ENCODE measurements around the gene EPHB1.

Gene EPHB1

DNA sequence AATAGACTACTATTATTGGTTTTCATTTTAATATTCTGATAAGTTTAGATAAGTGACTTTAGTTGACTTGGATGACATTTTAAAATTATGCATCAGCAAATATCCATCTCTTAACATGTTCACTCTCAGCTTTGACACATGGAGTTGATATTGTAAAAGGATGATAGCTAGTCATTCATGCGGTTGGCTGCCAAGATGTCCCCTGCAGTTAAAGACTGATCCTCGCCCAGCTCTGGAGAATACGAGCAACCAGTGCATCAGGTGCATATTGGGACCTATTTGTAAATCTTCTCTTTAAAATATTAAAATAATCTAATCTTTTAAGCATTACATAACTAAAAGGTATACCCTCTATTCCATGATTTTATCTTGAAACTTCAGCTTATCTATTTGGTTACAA is 41.9 kb downstream of the EPHB1 start:
- H3K4me3 ChIP-seq (ENCODE audit: low read length), result no peak overlapping the region
- DNase-seq (ENCODE audit: low read depth, low spot score), result no peak

GRCh38 chr3:134838599-134838998 is 43.5 kb downstream of the EPHB1 start:
- H3K4me3 ChIP-seq (ENCODE audit: low read length), result no peak overlapping the region
- no peak for DNase-seq (ENCODE audit: low read depth, low spot score)

DNA sequence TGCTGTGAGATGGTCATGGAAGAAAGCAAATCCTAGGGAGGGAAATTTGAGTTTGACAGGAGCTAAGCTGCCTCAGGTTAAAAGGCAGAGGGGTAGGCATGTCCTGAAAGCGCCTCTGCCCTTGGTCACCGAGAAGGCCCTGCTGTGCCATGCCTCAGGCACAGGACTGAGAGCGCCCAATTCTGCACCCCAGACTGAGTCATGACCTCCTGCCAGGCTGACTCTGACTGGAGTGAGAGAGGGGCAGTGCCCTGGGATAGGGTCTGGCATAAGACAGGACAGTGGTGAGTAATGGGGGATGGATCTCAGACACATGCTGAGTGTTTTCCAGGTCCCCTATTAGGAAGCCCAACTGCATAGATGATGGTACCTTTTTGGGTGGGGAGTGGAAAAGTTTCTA is 44.4 kb downstream of the EPHB1 start:
- DNase-seq (ENCODE audit: low read depth, low spot score), result no peak
- no peak overlapping the region for H3K4me3 ChIP-seq (ENCODE audit: low read length)

GRCh38 chr3:134839990-134840389 is 44.9 kb downstream of the EPHB1 start:
- no peak for DNase-seq (ENCODE audit: low read depth, low spot score)
- H3K4me3 ChIP-seq (ENCODE audit: low read length), result no peak overlapping the region

DNA sequence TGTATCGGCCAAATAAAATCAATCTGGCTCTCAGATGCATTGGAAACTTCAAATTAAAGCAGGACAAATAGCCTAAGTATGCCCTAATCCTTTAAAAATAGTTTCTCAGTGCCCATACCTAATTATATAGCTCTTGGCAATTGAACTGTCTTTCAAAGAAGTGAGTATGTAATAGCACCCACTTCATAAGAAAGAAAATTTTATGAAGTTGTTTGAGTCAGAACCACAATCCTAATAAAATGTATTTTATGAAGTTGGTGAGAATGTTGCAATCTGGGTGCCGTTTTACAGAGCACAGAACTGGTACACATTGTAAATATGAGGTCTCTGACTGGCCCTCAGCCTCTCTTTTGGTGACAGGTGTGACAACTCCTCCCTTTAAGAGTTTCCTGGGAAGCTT is 45.4 kb downstream of the EPHB1 start:
- H3K4me3 ChIP-seq (ENCODE audit: low read length), result no peak overlapping the region
- no peak for DNase-seq (ENCODE audit: low read depth, low spot score)

GRCh38 chr3:134846084-134846483 is 51.0 kb downstream of the EPHB1 start:
- no peak for DNase-seq (ENCODE audit: low read depth, low spot score)
- H3K4me3 ChIP-seq (ENCODE audit: low read length), result no peak overlapping the region

DNA sequence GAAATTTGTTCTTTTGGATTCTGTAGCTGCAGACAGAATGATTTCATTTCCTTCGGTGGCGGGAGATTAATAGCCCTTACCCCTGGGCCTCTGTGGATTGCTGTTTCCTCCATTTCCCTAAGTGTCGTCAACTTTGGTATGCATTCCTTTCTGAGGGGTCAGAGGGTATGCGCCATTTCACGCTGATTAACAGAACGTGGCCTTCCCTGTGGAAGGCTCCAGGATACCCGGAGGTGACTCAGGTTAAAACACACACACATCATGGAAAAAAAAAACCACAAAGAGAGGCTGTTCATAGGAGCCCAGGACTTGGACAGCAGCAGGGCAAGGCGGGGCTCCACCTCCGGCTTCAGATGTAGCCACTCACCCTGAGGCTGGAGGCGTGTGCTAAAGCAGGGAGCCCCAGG is 51.9 kb downstream of the EPHB1 start:
- H3K4me3 ChIP-seq (ENCODE audit: low read length), result no peak overlapping the region
- DNase-seq (ENCODE audit: low read depth, low spot score), result no peak

DNA sequence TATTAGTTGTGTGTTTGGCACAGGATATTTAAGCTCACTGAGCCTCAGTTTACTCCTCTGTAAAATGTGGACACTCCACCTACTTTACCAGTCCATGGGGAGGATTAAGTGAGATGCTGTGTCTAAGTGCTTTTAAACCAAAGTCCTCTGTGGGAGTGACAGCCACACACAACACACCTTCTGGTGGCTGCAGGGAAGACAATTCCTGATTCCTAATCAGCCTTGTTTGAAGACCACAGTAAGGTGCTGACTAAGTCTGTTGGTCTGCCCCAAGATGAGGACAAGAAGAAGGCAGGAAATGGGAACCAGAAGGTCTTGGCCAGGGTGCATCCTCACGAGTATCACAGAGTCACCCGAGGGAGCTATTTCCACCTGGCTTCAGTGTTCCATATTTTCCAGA is 52.3 kb downstream of the EPHB1 start:
- DNase-seq (ENCODE audit: low read depth, low spot score), result no peak
- no peak overlapping the region for H3K4me3 ChIP-seq (ENCODE audit: low read length)

DNA sequence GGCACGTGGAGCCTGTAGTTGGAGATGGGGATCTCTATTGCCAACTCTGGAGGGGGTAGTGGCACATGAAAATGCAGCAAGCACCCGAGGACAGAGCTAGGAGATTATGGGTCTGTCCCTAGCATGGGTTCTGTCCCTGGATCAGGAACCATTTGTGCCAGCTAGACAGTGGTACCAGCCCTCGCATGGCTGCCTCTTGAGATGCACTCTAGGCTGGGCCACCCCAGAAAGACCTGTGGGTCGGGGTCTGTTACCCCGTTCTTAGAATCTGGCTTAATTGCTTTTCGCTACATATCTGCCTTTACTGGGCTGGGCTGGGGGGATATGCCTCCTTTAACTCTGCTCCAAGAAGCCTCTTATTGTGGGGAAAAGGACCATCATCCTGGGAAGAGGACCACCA is 54.5 kb downstream of the EPHB1 start:
- DNase-seq (ENCODE audit: low read depth, low spot score), result no peak
- no peak overlapping the region for H3K4me3 ChIP-seq (ENCODE audit: low read length)

- no peak overlapping the region for H3K4me3 ChIP-seq (ENCODE audit: low read length)
- DNase-seq (ENCODE audit: low read depth, low spot score), result no peak
Observed at GRCh38 chr3:134850761-134851160, 55.7 kb downstream of the EPHB1 start.

DNA sequence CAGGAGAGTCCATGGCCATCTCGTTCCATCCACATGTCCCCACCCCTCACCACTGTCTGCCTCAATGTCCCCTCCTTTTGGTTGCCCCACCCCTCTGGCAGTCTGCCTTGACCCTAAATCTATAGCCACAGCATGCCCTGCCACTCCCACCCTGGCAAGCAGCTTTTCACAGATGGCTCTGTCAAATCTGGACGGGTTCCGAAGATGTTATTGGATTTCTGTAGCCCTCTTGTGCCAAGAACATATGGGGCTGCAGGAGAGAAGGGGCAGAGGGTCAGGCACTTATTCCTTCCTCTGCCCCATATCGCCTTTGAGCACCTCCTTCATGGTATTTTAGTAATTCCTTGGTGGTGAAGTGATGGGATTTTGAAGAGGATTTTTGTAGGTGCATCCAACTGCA is 57.1 kb downstream of the EPHB1 start:
- no peak for DNase-seq (ENCODE audit: low read depth, low spot score)
- no peak overlapping the region for H3K4me3 ChIP-seq (ENCODE audit: low read length)

GRCh38 chr3:134852893-134853351 is 57.9 kb downstream of the EPHB1 start:
- H3K4me3 ChIP-seq (ENCODE audit: low read length), result no peak overlapping the region
- no peak for DNase-seq (ENCODE audit: low read depth, low spot score)

- no peak overlapping the region for H3K4me3 ChIP-seq (ENCODE audit: low read length)
- no peak for DNase-seq (ENCODE audit: low read depth, low spot score)
Observed at GRCh38 chr3:134854254-134854653, 59.2 kb downstream of the EPHB1 start.

GRCh38 chr3:134857356-134857755 is 62.3 kb downstream of the EPHB1 start:
- H3K4me3 ChIP-seq (ENCODE audit: low read length), result no peak overlapping the region
- DNase-seq (ENCODE audit: low read depth, low spot score), result no peak

GRCh38 chr3:134857776-134858362 is 62.8 kb downstream of the EPHB1 start:
- no peak for DNase-seq (ENCODE audit: low read depth, low spot score)
- H3K4me3 ChIP-seq (ENCODE audit: low read length), result no peak overlapping the region

DNA sequence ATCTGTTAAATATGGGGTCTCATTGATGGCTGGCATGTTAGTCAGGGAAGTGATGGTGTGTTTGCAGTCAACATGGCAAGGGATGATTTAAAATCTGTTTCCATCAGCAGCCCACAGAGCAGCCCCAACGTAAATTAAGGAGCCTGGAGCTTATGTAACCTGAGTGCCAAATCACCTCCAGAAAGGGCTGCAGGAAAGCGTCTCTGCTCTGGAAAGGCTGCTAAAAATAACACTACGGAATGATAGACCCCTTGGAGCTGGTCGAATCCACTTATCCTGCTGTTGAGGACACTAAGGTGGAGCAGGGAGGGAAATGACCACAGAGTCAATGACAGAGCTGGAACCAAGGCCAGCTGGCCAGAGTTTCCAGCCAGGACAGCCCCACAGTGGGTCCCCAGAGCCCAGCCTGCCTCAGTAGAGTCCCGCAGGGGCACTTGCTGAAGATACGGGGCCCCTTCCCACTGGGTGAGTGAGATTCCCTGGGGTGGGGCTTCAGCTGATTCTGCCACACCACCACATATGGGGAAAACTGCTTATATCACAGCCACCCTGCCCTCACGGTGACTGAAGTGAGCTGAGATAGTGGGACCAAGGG is 63.5 kb downstream of the EPHB1 start:
- no peak for DNase-seq (ENCODE audit: low read depth, low spot score)
- H3K4me3 ChIP-seq (ENCODE audit: low read length), result no peak overlapping the region

DNA sequence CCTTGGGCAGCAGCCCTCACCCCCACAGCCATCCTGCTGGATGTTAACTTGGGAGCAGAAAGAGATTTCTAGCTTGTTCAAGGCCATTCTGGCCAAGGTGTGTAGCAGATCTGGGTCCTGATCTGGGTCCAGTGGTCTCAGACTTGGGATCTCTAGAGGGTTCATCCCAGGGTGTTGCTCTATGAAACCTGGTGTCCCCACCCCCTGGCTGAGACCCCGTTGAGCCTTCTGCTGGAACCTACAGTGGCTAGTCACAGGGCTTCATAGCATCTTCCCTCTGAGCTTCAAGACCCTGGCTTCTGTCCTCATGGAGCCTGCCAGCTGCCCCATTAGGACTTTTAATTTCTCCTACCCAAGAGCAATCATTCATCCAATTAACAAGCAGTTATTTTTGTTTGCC is 64.3 kb downstream of the EPHB1 start:
- DNase-seq (ENCODE audit: low read depth, low spot score), result no peak
- H3K4me3 ChIP-seq (ENCODE audit: low read length), result no peak overlapping the region

DNA sequence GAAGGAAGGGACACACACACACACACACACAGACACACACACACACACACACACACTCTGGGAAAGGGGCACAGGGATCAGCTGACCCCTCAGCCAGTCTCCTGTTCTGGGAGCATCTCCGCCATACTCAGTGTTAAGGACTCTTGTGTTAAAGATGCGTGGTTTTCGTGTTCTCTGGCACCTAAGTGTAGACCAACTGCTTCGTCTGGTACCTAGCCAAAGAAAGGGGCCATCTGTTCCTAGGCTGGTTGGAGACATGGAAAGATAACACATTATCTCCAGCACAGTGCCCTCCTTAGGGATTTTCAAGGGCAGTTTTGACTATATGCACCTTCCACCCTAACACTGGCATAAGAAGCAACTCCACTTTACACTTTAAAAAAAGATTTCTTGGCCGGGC is 65.1 kb downstream of the EPHB1 start:
- H3K4me3 ChIP-seq (ENCODE audit: low read length), result no peak overlapping the region
- no peak for DNase-seq (ENCODE audit: low read depth, low spot score)

- DNase-seq (ENCODE audit: low read depth, low spot score), result no peak
- H3K4me3 ChIP-seq (ENCODE audit: low read length), result no peak overlapping the region
Observed at GRCh38 chr3:134863915-134864314, 68.9 kb downstream of the EPHB1 start.

DNA sequence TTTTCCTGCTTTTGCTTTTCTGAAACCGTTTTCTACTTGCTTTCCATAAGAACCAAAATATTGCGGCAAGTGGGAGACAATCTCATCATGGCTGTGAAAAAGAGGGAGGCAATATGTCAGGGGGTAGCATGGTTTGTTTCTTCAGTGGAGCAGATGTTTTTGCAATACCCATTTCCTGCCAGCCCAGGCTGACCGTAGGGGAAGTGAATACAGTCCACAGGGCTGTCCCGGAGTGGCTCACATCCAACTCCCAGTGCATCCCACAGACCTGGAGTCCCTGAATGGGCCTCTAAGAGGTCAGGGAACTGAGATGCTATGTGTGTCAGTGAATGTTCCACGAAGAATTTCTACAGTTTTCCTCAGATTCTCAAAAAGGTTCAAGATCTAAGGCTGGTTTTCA is 69.6 kb downstream of the EPHB1 start:
- H3K4me3 ChIP-seq (ENCODE audit: low read length), result no peak overlapping the region
- no peak for DNase-seq (ENCODE audit: low read depth, low spot score)

DNA sequence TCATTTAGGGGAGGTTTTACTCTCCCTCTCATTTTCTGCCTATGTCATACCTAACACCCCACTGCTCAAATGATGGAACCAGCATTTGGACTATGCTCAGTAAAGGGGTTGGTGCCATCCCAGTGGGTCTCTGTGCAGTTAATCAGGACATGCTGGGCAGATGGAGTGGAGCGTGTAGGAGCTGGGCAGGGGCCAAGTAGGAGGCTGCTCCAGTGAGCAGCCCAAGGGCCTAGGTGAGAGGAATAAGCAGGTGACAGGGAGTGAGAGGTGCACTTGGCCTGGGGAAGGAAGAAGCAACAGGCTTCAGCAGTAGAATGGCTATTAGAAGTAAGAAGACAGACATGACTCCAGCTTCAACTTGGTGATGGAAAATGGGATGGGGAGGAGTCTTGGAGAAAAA is 72.2 kb downstream of the EPHB1 start:
- H3K4me3 ChIP-seq (ENCODE audit: low read length), result no peak overlapping the region
- no peak for DNase-seq (ENCODE audit: low read depth, low spot score)
